Endothelial cell of hepatic sinusoid (primary cell): Measurements from ENCODE around the gene KSR1.

Source experiments
- in situ Hi-C: cut with HindIII; loops from 2 replicates; pipeline ENCODE4 v1.10.0; 2017; ENCODE audit warnings: low sequenced_read_pairs

Gene KSR1

GRCh38 chr17:27471321-27472269 is 15.3 kb downstream of the KSR1 start:
- in situ Hi-C loops = no loop called here

- in situ Hi-C loops = no loop called here
Measured at GRCh38 chr17:27473190-27473747, 17.0 kb downstream of the KSR1 start.

- in situ Hi-C loops = no loop called here
Measured at GRCh38 chr17:27473748-27474609, 17.7 kb downstream of the KSR1 start.

GRCh38 chr17:27475070-27475673 is 18.9 kb downstream of the KSR1 start:
- in situ Hi-C loops = no loop called here

- in situ Hi-C loops = no loop called here
Measured at GRCh38 chr17:27475981-27476895, 20.0 kb downstream of the KSR1 start.

- in situ Hi-C loops = no loop called here
Measured at GRCh38 chr17:27477050-27477888, 21.0 kb downstream of the KSR1 start.

GRCh38 chr17:27477971-27478684 is 21.9 kb downstream of the KSR1 start:
- in situ Hi-C loops = no loop called here

GRCh38 chr17:27478901-27479538 is 22.8 kb downstream of the KSR1 start:
- in situ Hi-C loops = no loop called here

- in situ Hi-C loops = no loop called here
Measured at GRCh38 chr17:27479838-27480237, 23.6 kb downstream of the KSR1 start.

- in situ Hi-C loops = no loop called here
Measured at GRCh38 chr17:27480699-27481098, 24.5 kb downstream of the KSR1 start.

GRCh38 chr17:27481327-27481726 is 25.1 kb downstream of the KSR1 start:
- in situ Hi-C loops = no loop called here

- in situ Hi-C loops = no loop called here
Measured at GRCh38 chr17:27485125-27485524, 28.9 kb downstream of the KSR1 start.

GRCh38 chr17:27485716-27486495 is 29.7 kb downstream of the KSR1 start:
- in situ Hi-C loops = no loop called here

- in situ Hi-C loops = no loop called here
Measured at GRCh38 chr17:27486741-27487140, 30.5 kb downstream of the KSR1 start.

- in situ Hi-C loops = no loop called here
Measured at GRCh38 chr17:27488231-27488630, 32.0 kb downstream of the KSR1 start.

GRCh38 chr17:27489045-27489715 is 32.9 kb downstream of the KSR1 start:
- in situ Hi-C loops = no loop called here

GRCh38 chr17:27490391-27490790 is 34.1 kb downstream of the KSR1 start:
- in situ Hi-C loops = no loop called here
